Activated effector memory CD4-positive, alpha-beta T cell treated with anti-CD3 and anti-CD28 coated beads, Interleukin-2, amount 50 U/mL, for 16 hours (primary cell): ENCODE measurements around the gene FOXF1.

Source experiments
- DNase-seq: peaks from one replicate; pipeline ENCODE4 v3.0.0-alpha.2; 2020

FOXF1 gene

GRCh38 chr16:86505185-86505898 is 5.0 kb upstream of the FOXF1 start:
- no peak for DNase-seq

GRCh38 chr16:86505899-86506864 is 4.1 kb upstream of the FOXF1 start:
- DNase-seq: no peak

GRCh38 chr16:86507173-86508027 is 2.9 kb upstream of the FOXF1 start:
- DNase-seq: no peak

GRCh38 chr16:86508028-86508946 is 2.0 kb upstream of the FOXF1 start:
- no peak for DNase-seq

GRCh38 chr16:86508947-86509758 is 1.2 kb upstream of the FOXF1 start:
- no peak for DNase-seq

GRCh38 chr16:86509759-86510464 is 415 bp upstream of the FOXF1 start:
- DNase-seq: no peak

- DNase-seq: no peak
Measured at GRCh38 chr16:86511317-86512161, 1.2 kb downstream of the FOXF1 start.

GRCh38 chr16:86512301-86512859 is 2.1 kb downstream of the FOXF1 start:
- DNase-seq: no peak

- DNase-seq: no peak
Measured at GRCh38 chr16:86512860-86513470, 2.6 kb downstream of the FOXF1 start.

GRCh38 chr16:86513471-86514277 is 3.3 kb downstream of the FOXF1 start:
- no peak for DNase-seq

GRCh38 chr16:86514481-86515376 is 4.4 kb downstream of the FOXF1 start:
- DNase-seq: no peak

- no peak for DNase-seq
Measured at GRCh38 chr16:86515413-86515776, 5.1 kb downstream of the FOXF1 start.

- DNase-seq: no peak
Measured at GRCh38 chr16:86515777-86516622, 5.7 kb downstream of the FOXF1 start.

GRCh38 chr16:86516623-86517003 is 6.3 kb downstream of the FOXF1 start:
- no peak for DNase-seq

- no peak for DNase-seq
Measured at GRCh38 chr16:86517033-86517432, 6.7 kb downstream of the FOXF1 start.
